Pancreas (tissue), 10 donors: Measurements from ENCODE around the gene USP43. TPM values are rescaled to one million over a fixed set of nuclear protein-coding genes. Genes with fewer than 3 reads are reported as not detected.
"Not testable (repeated sequence)": the region's sequence is repeated elsewhere in the genome, so short reads cannot be mapped to it uniquely, and the experiment has no call there.

Source experiments
- ATAC-seq, 4 donors: fragments of 200-7000 bp; cut with Tn5 transposase; one replicate each; pipeline versions ENCODE4 v1.8.0 to v1.9.1; 2020; ENCODE audit warnings: mild to moderate bottlenecking in 4 of 4, moderate library complexity in 4 of 4
- DNase-seq, 6 donors: peaks; one replicate each; pipeline ENCODE4 v3.0.0-alpha.2; 2020
- FAIRE-seq: peaks from 2 replicates; lab custom pipeline; 2012; peaks lifted over from hg19 to GRCh38; lab: Jason Lieb, UNC
- H3K27ac ChIP-seq, 4 donors: fragments of 200-600 bp; sonication (generic); 1 replicate in 3 of 4; 2 replicates in 1 of 4; pipeline versions ENCODE4 v1.5.0 to v1.8.0; 2020
- H3K27me3 ChIP-seq, 4 donors: fragments of 200-600 bp; one replicate each; pipeline ENCODE4 v1.8.0; 2021
- H3K36me3 ChIP-seq, 3 donors: fragments of 200-600 bp; sonication (generic) in 1 of 3; one replicate each; pipeline versions ENCODE4 v1.5.0 to v1.8.0; 2020 to 2021
- H3K4me1 ChIP-seq, 3 donors: fragments of 200-600 bp; one replicate each; pipeline ENCODE4 v1.8.0; 2021
- H3K4me3 ChIP-seq, 4 donors: fragments of 200-600 bp; sonication (generic) in 2 of 4; one replicate each; pipeline versions ENCODE4 v1.5.0 to v1.8.0; 2020 to 2021
- H3K9me3 ChIP-seq, 4 donors: fragments of 200-600 bp; one replicate each; pipeline ENCODE4 v1.8.0; 2021
- CTCF ChIP-seq, 4 donors: fragments of 200-600 bp; sonication (generic) in 3 of 4; IDR thresholded peaks; one replicate each; pipeline versions ENCODE4 v1.5.0 to v1.8.0; 2021; ENCODE audit warnings: antibody characterized with exemption in 4 of 4
- WGBS, 2 donors: extraction: QIAGEN DNeasy Blood & Tissue Kit; methylation state at CpG; one replicate each; pipeline ENCODE4 v1.1.7; 2013; 5-methylcytosine and 5-hydroxymethylcytosine counted together
- intact Hi-C, 3 donors: fragments of 100-400 bp; cut with DNase I; formaldehyde crosslinking; loops; one replicate each; pipeline versions ENCODE4 v1.11.1 to v1.14.2; 2022
- polyA plus RNA-seq, 2 donors: library from polyadenylated mRNA; stranded (reverse); fragments of 200-250 nt; gene quantifications; one replicate each; pipeline ENCODE4 v1.2.3, GENCODE V29; 2013
- total RNA-seq, 6 donors: library from RNA; stranded (reverse); fragmentation: NEBNext Ultra II Directional in 4 of 6; extraction: Animal tissue kit (Norgen Biotek cat#: 25700) in 4 of 6; gene quantifications; one replicate each; pipeline versions ENCODE4 v1.2.1 to v1.2.4, GENCODE V29; 2021 to 2023
- donor health status: healthy with polysubstance abuse.
- donor health status: DM: no; HTN: no; CAD: no; lungs with moderate emphysema.
- donor health status: DM: no; HTN: no; CAD: no.
- donor health status: control.
- donor health status: control.
- donor health status: Bipolar disorder and iron deficiency.
- donor health status: DM: yes; HTN: yes; CAD: no.
- donor health status: DM: no; HTN: no; CAD: no.
- donor health status: DM: no; HTN: no; CAD: no.
- donor health status: DM: yes; HTN: yes; CAD: no.

USP43 gene
- total and polyA plus RNA-seq, 8 donors: 2.6 to 5.7 (median 4.3) TPM

GRCh38 chr17:9632741-9633140 lies 12.6 kb upstream of the USP43 start:
- Histone ChIP-seq H3K27me3 (no peaks in the 10 kb centered on the region), H3K27ac (no peak overlapping the region), H3K9me3 (no peaks in the 10 kb centered on the region), H3K4me3 (no peak overlapping the region), H3K4me1 (no peaks in the 10 kb centered on the region), H3K36me3 (no peaks in the 10 kb centered on the region)
- 90 to 93% methylated on average over 11 of the region's 11 CpGs for WGBS, 2 donors
- FAIRE-seq: no peak
- intact Hi-C loops: no loop called here
- no peak for TF ChIP-seq CTCF (IDR thresholded peaks at IDR 0.05)
- no peak for ATAC-seq
- no peak for DNase-seq

- no peak overlapping the region for H3K4me3 ChIP-seq
- no peak for TF ChIP-seq CTCF (IDR thresholded peaks at IDR 0.05)
- H3K4me1 ChIP-seq: no peaks in the 10 kb centered on the region
- no peaks in the 10 kb centered on the region for H3K36me3 ChIP-seq
- FAIRE-seq: no peak
- no peak overlapping the region for H3K27ac ChIP-seq
- no peaks in the 10 kb centered on the region for H3K9me3 ChIP-seq
- no peak for DNase-seq
- 86 to 91% methylated on average over 6 of the region's 6 CpGs for WGBS, 2 donors
- ATAC-seq: no peak
- no peaks in the 10 kb centered on the region for H3K27me3 ChIP-seq
- intact Hi-C loops: no loop called here
These were observed 10.0 kb upstream of the USP43 start for GRCh38 chr17:9635340-9635739.

GRCh38 chr17:9636501-9636900 lies 8.8 kb upstream of the USP43 start:
- 88% methylated on average over 12 of the region's 12 CpGs for WGBS, 2 donors
- TF ChIP-seq CTCF (IDR thresholded peaks at IDR 0.05): no peak
- DNase-seq (no peak), FAIRE-seq (no peak), ATAC-seq (no peak)
- H3K36me3 ChIP-seq: no peaks in the 10 kb centered on the region
- H3K4me1 ChIP-seq: no peaks in the 10 kb centered on the region
- no peaks in the 10 kb centered on the region for H3K27me3 ChIP-seq
- intact Hi-C loops: no loop called here
- no peak overlapping the region for H3K27ac ChIP-seq
- H3K4me3 ChIP-seq: no peak overlapping the region
- H3K9me3 ChIP-seq: no peaks in the 10 kb centered on the region

GRCh38 chr17:9640388-9640787 lies 4.9 kb upstream of the USP43 start:
- intact Hi-C loops: not testable (repeated sequence)

GRCh38 chr17:9643611-9644010 lies 1.7 kb upstream of the USP43 start:
- Histone ChIP-seq H3K36me3 (no peaks in the 10 kb centered on the region), H3K4me1 (peaks cover 0 to 14% (median 4%) of the 10 kb centered on the region in 3 donors), H3K27ac (no peak overlapping the region), H3K27me3 (no peaks in the 10 kb centered on the region), H3K4me3 (no peak overlapping the region), H3K9me3 (no peaks in the 10 kb centered on the region)
- DNase-seq: no peak
- 84 to 89% methylated on average over 5 of the region's 5 CpGs for whole genome bisulfite sequencing, 2 donors
- no peak for FAIRE-seq
- TF ChIP-seq CTCF (IDR thresholded peaks at IDR 0.05): no peak
- no peak for ATAC-seq
- intact Hi-C loops: no loop called here

More at GRCh38 chr17:9640388-9640787, 4.9 kb upstream of the USP43 start:
- H3K9me3 ChIP-seq, ATAC-seq, H3K27ac ChIP-seq, H3K36me3 ChIP-seq, DNase-seq, H3K4me1 ChIP-seq, FAIRE-seq, H3K4me3 ChIP-seq, H3K27me3 ChIP-seq: not testable (repeated sequence)
- 93 to 96% methylated on average over 5 of the region's 5 CpGs for WGBS, 2 donors
